HG03558 (cell line): ENCODE data around the gene TAAR2.
"Not testable (repeated sequence)": the region's sequence is repeated elsewhere in the genome, so short reads cannot be mapped to it uniquely, and the experiment has no call there.

Experiments used
- ATAC-seq: cut with Tn5 transposase; IDR thresholded peaks from one replicate; pipeline ENCODE4 v1.9.1; 2021; ENCODE audit warnings: moderate number of reproducible peaks; ENCODE audit not compliant: unreplicated experiment; ENCODE audit errors: extremely low read depth

TAAR2 gene

GRCh38 chr6:132616677-132617076, 7.4 kb downstream of the TAAR2 start:
- ATAC-seq: no peak

DNA sequence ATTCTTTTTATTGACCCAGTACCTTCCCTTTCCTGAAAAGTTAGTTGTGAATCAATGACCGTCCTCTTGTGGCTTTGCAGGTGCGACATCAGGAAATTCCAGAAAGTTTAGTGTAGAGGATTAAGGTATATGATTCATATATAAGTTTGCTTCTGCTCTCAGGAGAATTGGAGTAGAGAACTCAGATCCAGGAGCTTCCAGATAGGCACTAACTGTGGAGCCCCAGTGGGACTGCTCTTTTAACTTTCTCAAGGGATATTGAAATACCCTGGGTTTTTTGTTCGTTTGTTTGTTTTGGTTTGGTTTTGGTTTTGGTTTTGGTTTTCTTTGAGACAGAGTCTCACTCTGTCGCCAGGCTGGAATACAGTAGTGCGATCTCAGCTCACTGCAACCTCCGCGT, 9.5 kb downstream of the TAAR2 start:
- peak; percentile 57 for ATAC-seq

- no peak for ATAC-seq
These were observed 11.5 kb downstream of the TAAR2 start for GRCh38 chr6:132612449-132613108.

DNA sequence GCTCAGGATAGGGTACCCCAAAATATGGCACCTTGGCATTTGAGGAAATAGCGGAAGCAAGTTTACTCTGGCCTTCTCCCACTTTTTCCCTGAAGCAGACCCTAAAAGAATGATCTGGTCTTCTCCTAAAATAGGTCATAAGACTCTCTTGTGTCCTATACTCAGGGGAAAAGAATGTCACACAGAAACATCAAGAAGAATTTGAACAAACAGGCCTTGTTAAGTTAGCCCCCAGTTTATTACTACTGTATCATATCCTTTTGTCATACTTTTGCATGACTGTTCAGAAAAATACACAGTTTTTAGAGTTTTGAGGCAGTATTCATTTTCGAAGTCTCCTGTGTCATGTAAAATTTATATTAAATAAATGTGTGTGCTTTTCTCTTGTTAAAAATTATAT, 12.5 kb downstream of the TAAR2 start:
- ATAC-seq: no peak

- no peak for ATAC-seq
These were observed 16.4 kb downstream of the TAAR2 start for GRCh38 chr6:132607544-132608233.

- ATAC-seq: no peak
These were observed 19.4 kb downstream of the TAAR2 start for GRCh38 chr6:132604635-132605152.

GRCh38 chr6:132600900-132601299, 23.2 kb downstream of the TAAR2 start:
- ATAC-seq: not testable (repeated sequence)

GRCh38 chr6:132598473-132598872, 25.6 kb downstream of the TAAR2 start:
- ATAC-seq: peak; percentile 73

GRCh38 chr6:132596201-132596600, 27.9 kb downstream of the TAAR2 start:
- no peak for ATAC-seq

GRCh38 chr6:132592855-132593254, 31.2 kb downstream of the TAAR2 start:
- ATAC-seq: no peak

DNA sequence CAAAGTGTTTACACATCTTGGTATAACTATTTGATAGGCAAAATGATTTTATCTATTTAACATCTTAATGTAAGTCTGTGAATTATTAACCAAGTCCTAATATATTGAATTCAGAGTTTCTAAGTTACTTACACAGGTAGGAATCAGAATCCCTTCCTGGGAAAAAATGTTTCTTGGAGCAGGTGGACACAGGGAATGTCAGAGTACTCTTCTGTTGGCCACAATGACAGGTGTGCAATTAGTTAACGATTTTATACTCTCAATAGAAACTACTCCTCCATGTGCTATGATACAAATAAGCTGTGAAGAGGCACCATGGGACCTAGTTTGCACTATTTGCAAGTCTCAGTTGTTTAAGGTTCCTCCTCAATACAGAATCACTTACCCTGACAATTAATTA, 33.7 kb downstream of the TAAR2 start:
- no peak for ATAC-seq

- no peak for ATAC-seq
These were observed 34.6 kb downstream of the TAAR2 start, which contains the start of gene TAAR5 for GRCh38 chr6:132589454-132589853. TSS of gene TAAR5 (minus strand) at chr6:132589741. CDS start at chr6:132589686, 55 bp downstream.

DNA sequence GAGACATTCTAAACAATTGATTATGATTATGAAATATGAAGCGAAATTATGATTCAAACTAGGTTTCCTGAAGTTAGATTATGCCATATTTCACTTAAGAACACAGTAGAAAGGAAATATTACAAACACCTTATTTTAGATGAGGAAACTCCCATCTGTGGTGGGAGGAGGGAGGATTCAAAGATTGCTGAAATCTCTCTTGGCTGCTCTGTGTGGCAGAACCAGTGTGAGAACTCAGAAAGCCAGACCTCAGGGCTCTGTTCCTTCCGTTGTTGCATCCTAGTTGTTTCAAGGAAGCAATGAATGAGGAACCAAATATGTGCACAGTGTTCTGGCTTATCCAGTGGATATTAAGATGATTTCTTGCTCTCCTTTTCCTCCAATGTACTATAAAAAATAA, 36.7 kb downstream of the TAAR2 start:
- no peak for ATAC-seq

- ATAC-seq: no peak
These were observed 39.4 kb downstream of the TAAR2 start for GRCh38 chr6:132584698-132585097.

DNA sequence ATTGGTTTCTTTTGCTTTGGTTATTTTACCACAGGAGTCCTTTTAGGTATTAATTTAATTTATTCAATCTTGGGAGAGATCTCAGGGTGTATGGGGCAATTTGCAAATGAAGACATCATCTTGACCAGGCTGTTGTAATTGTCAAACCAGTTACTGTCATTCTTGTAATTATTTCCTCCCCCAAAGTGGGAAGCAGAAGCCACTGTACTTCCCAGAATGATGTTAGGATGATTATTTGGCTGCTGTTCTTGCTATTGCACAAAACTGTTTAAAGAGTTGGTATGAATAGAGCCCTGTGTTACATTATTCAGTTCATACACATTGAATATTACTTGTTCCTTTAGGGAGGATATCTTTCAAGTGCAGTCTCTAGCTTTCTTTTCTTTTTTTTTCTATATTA, 52.3 kb downstream of the TAAR2 start:
- no peak for ATAC-seq

GRCh38 chr6:132570221-132570777, 53.8 kb downstream of the TAAR2 start, which contains the start of gene TAAR6:
TSS of gene TAAR6 (plus strand) at chr6:132570322. CDS start at chr6:132570322, 0 bp downstream.
- no peak for ATAC-seq

DNA sequence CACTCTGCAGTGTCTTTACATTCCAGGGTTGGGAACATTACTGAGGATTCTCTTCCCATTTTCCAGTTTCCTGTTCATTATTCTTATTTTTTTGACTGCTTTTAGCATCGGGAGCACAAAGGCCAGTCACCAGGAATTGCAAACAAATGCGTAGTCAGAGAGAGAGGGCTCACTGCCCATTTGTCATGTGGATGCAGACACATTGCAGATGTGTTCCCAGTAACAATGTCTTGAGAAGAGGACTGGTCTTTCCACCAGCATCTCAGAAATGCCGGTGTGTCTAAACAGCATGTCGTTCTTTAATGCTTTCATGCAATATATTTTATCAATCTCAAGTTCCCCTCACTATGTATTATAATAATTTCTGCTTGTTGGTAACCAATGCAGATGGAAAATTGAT, 54.9 kb downstream of the TAAR2 start:
- no peak for ATAC-seq

DNA sequence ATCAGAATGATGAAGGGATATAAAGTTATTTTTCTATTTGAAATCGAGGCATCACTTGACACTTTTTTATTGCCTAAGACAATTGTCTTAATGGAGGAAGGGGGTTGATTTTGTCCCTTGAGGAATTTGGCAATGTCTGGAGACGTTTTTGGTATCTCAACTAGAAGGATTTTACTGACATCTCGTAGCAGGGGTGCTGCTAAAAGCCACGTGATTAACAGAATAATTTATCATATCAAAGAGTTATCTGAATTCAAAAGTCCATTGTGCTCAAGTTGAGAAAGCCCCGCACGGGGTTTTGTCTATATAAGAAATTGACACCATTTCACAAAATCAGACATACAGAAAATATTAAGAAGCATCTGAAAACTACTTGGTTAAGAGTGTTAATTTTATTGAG, 55.5 kb downstream of the TAAR2 start:
- ATAC-seq: no peak

DNA sequence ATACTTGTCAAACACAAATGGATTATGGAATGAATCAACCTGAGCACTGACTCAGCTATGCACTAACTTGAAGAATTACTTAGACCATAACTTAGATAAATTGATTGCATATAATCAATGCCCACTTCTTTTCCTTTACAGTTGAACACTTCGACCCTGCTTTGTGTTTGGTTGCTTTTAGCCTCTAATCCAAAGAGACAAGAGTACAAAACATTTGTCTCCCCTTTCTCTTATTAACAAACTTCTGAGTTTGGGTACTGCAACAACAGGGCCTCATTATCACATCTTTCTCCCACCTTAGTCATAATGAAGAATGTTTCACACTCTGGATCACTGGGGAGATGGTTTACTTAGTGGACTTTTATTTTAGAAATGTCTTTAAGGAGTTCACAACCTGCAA, 56.5 kb downstream of the TAAR2 start:
- no peak for ATAC-seq
